Measurements from ENCODE around the gene BEND4. TPM values are rescaled to one million over a fixed set of nuclear protein-coding genes. Genes with fewer than 3 reads are reported as not detected.
A peak's percentile ranks its signal among the peaks of the same experiment; 100 is the strongest.

BEND4 gene
- total and polyA plus RNA-seq, 2 donors from 2014 or later = 0.22 TPM; not detected in 1

DNA sequence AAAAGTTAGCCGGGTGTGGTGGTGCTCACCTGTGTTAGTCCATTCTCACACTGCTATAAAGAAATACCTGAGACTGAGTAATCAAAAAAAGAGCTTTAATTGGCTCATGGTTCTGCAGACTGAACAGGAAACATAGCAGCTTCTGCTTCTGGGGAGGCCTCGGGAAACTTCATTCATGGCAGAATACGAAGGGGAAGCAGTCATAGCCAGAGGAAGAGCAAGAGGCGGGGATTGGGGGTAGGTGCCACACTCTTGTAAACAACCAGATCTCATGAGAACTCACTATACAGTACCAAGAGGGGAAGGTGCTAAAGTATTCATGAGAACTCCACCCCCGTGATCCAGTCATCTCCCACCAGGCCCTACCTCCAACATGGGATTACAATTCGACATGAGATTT is 64.1 kb downstream of the BEND4 start:
- no peak overlapping the region for H3K9ac ChIP-seq (ENCODE audit: low read length in 3 of 3)
- FAIRE-seq = no peak
- TF ChIP-seq, protein P1, sequence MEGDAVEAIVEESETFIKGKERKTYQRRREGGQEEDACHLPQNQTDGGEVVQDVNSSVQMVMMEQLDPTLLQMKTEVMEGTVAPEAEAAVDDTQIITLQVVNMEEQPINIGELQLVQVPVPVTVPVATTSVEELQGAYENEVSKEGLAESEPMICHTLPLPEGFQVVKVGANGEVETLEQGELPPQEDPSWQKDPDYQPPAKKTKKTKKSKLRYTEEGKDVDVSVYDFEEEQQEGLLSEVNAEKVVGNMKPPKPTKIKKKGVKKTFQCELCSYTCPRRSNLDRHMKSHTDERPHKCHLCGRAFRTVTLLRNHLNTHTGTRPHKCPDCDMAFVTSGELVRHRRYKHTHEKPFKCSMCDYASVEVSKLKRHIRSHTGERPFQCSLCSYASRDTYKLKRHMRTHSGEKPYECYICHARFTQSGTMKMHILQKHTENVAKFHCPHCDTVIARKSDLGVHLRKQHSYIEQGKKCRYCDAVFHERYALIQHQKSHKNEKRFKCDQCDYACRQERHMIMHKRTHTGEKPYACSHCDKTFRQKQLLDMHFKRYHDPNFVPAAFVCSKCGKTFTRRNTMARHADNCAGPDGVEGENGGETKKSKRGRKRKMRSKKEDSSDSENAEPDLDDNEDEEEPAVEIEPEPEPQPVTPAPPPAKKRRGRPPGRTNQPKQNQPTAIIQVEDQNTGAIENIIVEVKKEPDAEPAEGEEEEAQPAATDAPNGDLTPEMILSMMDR (IDR thresholded peaks at IDR 0.05; ENCODE audit: borderline replicate concordance, extremely low read depth, insufficient read depth) = no peak
- peaks cover 0 to 5% (median 3%) of the 10 kb centered on the region in 3 donors for H3K36me3 ChIP-seq (ENCODE audit: control insufficient read depth in 2 of 3, insufficient read depth in 3 of 3, low read length in 3 of 3)
- H3K27ac ChIP-seq (ENCODE audit: low read depth in 2 of 2, low read length in 2 of 2) = no peak overlapping the region
- intact Hi-C loops (cut with DNase I) = no loop called here
- no peak for DNase-seq
- H3K4me3 ChIP-seq (ENCODE audit: low read length in 3 of 3) = no peak overlapping the region
- H3K4me1 ChIP-seq (ENCODE audit: control insufficient read depth in 2 of 3, insufficient read depth in 2 of 3, low read depth in 1 of 3, low read length in 3 of 3) = no peaks in the 10 kb centered on the region
- no peaks in the 10 kb centered on the region for H3K9me3 ChIP-seq (ENCODE audit: control insufficient read depth in 2 of 3, insufficient read depth in 1 of 3, low read length in 3 of 3)
- no peaks in the 10 kb centered on the region for H3K27me3 ChIP-seq (ENCODE audit: control insufficient read depth, insufficient read depth, low read length)

DNA sequence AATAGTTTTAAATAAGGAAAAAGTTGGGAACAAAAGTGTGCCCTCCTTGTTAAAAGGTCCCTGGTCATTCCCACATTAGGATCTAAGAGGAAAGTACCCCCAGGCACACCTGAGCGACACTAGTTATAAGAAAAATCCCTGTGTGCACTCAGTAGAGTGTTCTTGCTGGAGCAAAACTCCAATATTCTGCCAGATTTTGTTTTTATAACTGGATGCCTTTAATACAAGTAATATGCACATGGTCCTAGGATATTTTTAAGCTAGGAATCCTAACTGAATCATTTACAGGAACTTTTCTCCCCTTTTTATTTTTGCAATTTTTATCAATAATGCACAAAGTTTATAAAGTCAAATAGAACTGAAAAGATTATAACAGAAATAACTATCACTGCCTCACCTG is 68.6 kb downstream of the BEND4 start:
- no peaks in the 10 kb centered on the region for H3K9me3 ChIP-seq (ENCODE audit: control insufficient read depth in 2 of 3, insufficient read depth in 1 of 3, low read length in 3 of 3)
- no peaks in the 10 kb centered on the region for H3K4me1 ChIP-seq (ENCODE audit: control insufficient read depth in 2 of 3, insufficient read depth in 2 of 3, low read depth in 1 of 3, low read length in 3 of 3)
- intact Hi-C loops (cut with DNase I) = no loop called here
- no peak overlapping the region for H3K4me3 ChIP-seq (ENCODE audit: low read length in 3 of 3)
- H3K27me3 ChIP-seq (ENCODE audit: control insufficient read depth, insufficient read depth, low read length) = no peaks in the 10 kb centered on the region
- peaks cover 0 to 11% (median 8%) of the 10 kb centered on the region in 3 donors for H3K36me3 ChIP-seq (ENCODE audit: control insufficient read depth in 2 of 3, insufficient read depth in 3 of 3, low read length in 3 of 3)
- no peak for FAIRE-seq
- no peak for DNase-seq
- TF ChIP-seq, protein P1 (IDR thresholded peaks at IDR 0.05; ENCODE audit: borderline replicate concordance, extremely low read depth, insufficient read depth) = no peak
- no peak overlapping the region for H3K9ac ChIP-seq (ENCODE audit: low read length in 3 of 3)
- no peak overlapping the region for H3K27ac ChIP-seq (ENCODE audit: low read depth in 2 of 2, low read length in 2 of 2)

DNA sequence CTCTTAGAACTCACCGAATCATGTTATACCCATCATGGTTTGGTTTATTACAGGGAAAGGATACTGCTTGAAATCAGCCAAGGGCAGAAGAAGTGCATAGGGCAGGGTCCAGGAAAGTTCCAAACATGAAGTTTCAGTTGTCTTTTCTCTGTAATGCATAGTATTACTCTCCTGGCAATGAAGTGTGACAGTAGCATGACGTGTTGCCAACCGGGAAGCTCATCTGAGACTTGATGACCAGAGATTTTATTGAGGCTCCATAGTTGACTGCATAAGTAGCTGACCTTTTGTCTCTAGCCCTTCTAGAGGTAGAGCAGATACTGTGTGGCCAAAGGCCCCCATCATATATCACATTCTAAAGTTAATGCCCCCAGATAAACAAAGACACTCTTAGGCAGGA is 72.1 kb downstream of the BEND4 start:
- Histone ChIP-seq H3K27ac (ENCODE audit: low read depth in 2 of 2, low read length in 2 of 2) (no peak overlapping the region), H3K9ac (ENCODE audit: low read length in 3 of 3) (no peak overlapping the region), H3K36me3 (ENCODE audit: control insufficient read depth in 2 of 3, insufficient read depth in 3 of 3, low read length in 3 of 3) (peaks cover 0 to 8% (median 6%) of the 10 kb centered on the region in 3 donors), H3K9me3 (ENCODE audit: control insufficient read depth in 2 of 3, insufficient read depth in 1 of 3, low read length in 3 of 3) (no peaks in the 10 kb centered on the region), H3K4me3 (ENCODE audit: low read length in 3 of 3) (no peak overlapping the region), H3K27me3 (ENCODE audit: control insufficient read depth, insufficient read depth, low read length) (no peaks in the 10 kb centered on the region), H3K4me1 (ENCODE audit: control insufficient read depth in 2 of 3, insufficient read depth in 2 of 3, low read depth in 1 of 3, low read length in 3 of 3) (no peaks in the 10 kb centered on the region)
- intact Hi-C loops (cut with DNase I) = no loop called here
- TF ChIP-seq, protein P1 (IDR thresholded peaks at IDR 0.05; ENCODE audit: borderline replicate concordance, extremely low read depth, insufficient read depth) = no peak
- FAIRE-seq = no peak
- peak in 4 of 5 donors; percentile 52 to 71 (median 68) for DNase-seq

DNA sequence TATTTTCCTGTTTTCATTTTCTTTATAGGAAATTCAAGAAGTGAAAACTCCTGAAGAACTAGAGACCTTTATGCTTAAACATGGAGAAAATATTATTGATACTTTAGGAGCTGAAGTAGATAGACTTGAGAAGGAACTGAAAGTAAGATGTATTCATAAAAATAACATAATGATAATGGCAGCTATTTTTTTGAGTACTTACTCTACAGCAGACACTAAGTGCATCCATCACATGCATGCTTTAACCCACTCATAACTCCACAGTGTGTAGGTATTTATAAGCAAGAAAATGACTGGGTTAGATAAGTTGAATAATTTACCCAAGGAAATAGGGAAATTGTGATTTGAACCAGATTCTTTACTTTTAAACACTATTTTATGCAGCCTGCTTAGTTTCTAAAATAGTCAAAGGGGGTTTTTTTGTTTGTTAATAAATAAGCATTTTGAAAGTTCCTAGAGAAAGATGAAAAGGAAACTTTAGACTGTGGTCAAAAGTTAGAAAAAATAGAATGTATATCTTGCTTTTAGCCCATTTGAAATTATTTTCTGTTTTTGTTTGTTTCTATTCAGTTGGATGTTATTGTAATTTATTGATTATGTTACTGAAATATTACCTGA is 74.2 kb downstream of the BEND4 start:
- DNase-seq = no peak
- H3K4me1 ChIP-seq (ENCODE audit: control insufficient read depth in 2 of 3, insufficient read depth in 2 of 3, low read depth in 1 of 3, low read length in 3 of 3) = no peaks in the 10 kb centered on the region
- H3K27ac ChIP-seq (ENCODE audit: low read depth in 2 of 2, low read length in 2 of 2) = no peak overlapping the region
- H3K9ac ChIP-seq (ENCODE audit: low read length in 3 of 3) = no peak overlapping the region
- no peaks in the 10 kb centered on the region for H3K9me3 ChIP-seq (ENCODE audit: control insufficient read depth in 2 of 3, insufficient read depth in 1 of 3, low read length in 3 of 3)
- no peaks in the 10 kb centered on the region for H3K27me3 ChIP-seq (ENCODE audit: control insufficient read depth, insufficient read depth, low read length)
- no peak for FAIRE-seq
- H3K36me3 ChIP-seq (ENCODE audit: control insufficient read depth in 2 of 3, insufficient read depth in 3 of 3, low read length in 3 of 3) = peaks cover 0 to 10% (median 8%) of the 10 kb centered on the region in 3 donors
- intact Hi-C loops (cut with DNase I) = no loop called here
- no peak overlapping the region for H3K4me3 ChIP-seq (ENCODE audit: low read length in 3 of 3)
- TF ChIP-seq, protein P1 (IDR thresholded peaks at IDR 0.05; ENCODE audit: borderline replicate concordance, extremely low read depth, insufficient read depth) = no peak

All from kidney (tissue), 14 donors.